MV-4-11 (cell line): Measurements from ENCODE around the gene MAP3K6.

Experiments used
- DNase-seq: peaks from one replicate; lab custom pipeline; 2025; lab: John Stamatoyannopoulos, UW

The MAP3K6 gene

DNA sequence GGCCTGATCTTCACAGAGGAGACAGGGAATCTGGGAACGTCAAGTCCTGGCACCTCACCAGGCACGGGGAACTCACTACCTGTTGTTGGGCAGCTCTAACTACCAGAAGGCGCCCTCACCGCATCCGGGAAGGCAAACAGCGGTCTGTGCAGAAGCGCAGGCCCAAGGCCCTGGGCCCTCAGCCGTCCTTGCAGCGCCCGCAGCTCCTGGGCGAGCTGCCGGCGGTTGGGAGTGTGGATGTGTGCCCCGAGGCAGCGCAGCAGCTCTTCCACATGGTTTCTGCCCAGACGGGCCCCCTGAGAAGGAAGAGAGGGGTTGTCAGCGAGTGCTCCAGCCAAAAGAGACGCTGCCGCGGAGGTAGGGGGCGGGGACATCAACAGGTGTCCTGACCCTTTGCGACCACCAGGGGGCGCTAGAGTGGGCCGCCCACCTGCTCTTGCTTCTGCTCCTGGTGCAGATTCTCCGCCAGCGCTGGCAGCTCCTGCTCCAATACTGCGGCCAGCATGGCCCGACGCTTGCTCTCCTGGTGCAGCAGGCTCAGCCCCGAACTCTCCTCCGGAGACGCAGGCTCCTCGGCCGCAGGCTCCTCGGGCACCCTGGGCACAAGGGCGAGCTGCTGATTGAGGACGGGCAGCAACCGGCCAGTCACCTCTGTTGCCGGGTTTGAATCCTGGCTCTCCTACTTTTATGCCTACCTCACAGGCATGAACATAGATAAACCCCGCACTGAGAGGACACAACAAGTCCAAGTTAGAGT lies 9.3 kb downstream of the MAP3K6 start:
- DNase-seq, result peak; percentile 33

DNA sequence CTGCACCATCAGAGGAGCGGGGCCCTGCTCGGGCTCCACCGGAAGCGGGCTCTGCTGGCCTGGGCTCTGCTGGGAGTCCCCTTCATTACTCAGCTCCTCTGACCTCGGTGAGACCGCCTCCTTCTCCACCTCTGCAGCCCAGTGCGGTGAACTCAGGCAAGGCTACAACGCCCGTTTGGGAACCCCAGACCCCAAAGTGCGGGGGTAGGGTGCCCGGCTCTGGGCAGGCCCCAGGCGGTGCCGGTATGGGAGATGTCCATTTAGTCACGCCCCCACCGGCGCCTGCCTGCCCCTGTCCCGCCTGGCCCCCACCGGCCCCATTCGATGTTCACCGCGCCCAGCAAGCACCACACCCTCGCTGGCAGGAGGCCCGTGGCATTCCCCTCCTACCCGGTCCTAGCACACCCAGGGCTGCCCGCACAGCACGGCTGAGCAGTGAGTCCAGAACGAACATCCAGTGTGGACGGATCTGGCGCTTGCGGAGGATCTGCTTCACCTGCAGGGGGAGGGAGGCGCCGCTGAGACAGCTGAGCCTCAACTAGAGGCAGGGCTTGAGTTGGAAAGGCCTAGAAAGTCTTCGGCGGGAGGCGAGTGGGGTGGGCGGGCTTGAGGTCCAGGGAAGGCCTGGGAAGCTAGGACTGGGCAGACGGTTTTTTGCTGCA lies 10.0 kb downstream of the MAP3K6 start:
- DNase-seq, result no peak

DNA sequence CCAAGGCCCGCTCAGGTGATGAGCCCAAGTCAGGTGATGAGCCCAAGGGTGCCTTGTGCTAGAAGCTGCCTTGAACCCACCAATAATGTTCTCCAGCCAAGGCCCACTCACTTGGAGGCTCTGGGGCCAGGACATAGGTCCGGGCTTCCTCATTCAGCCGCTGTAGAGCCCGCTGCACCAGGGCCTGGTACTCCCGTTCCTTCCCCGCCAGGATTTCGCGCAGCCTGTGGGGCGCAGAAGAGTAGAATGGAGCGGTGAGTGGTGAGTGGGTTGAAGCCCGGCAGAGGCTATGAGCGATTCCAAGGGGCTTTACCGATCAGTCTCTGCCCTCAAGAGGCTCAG lies 10.5 kb downstream of the MAP3K6 start:
- no peak for DNase-seq

DNA sequence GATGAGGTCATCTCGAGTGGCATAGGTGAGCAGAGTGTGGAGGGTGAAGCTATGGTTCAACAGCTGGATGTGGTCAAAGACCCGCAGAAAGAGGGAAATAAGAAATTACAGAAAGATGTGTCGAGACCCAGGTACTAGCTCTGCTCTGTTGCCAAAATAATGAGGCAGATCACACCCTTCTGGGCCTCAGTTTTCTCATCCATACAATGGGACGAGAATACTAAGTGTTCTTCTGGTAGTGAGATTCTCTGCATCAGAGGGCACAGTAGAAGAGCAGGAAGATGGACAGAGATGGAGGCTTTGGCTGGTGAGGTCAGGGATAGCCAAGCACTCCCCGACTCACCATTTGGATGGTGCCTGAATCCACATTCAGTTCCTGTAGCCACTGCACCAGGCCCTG lies 11.1 kb downstream of the MAP3K6 start:
- no peak for DNase-seq

DNA sequence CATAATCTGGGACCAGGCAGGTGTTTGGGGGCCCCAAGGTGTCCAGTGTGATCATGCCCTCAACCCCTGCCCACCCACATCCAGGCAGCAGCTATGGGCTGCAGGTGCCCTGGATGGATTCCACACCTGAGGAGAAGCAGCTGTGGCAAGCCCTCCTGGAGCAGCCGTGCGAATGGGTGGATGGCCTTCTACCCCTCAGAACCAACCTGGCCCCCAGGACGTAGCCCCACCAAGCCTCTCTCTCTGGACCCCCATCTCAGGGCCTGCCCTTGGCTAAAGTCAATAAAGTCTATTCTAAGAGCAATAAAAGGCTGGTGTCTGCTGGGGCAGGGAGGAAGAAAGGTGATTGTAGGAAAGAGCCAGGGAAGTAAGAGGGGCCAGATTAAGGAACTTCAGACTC lies 13.1 kb downstream of the MAP3K6 start:
- no peak for DNase-seq

DNA sequence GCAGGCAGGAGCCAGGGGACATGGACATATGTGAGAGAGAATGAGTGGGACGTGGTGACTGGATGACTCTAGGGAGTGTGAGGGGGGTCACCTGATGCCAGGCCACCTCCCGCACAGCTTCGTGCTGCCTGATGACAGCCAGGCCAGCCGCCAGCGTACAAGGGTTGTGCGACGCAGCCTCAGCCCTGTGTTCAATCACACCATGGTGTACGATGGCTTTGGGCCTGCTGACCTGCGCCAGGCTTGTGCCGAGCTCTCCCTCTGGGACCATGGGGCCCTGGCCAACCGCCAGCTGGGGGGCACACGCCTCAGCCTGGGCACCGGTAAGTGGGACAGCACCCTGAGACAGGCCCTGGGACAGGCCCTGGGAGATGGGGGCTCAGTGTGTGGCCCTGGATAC lies 13.6 kb downstream of the MAP3K6 start:
- DNase-seq, result no peak

DNA sequence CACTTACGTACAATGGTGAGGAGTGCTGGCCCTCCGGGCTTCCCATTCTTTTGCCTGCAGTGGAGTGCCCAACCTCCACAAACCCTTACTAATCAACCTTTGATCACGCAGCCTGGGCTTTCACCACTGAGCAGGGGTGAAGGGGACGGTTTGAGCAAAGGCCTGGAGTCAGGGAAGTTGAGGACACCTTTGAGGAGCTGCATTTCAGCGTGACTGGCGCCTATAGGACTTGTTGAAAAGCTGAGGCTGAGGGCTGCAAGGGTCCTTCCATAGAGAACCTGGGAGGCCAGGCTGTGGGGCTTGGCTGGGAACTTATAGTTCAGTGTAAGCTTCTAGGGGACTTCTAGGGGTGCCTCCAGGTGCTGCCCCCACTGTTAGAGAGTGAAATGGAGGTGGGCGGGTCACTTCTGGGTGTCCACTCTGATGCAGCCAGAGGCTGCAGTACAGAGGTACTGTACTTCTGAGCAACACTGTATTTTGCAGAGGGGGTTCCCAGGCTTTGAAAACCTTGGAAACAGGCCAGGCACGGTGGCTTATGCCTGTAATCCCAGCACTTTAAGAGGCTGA lies 15.1 kb downstream of the MAP3K6 start:
- no peak for DNase-seq

DNA sequence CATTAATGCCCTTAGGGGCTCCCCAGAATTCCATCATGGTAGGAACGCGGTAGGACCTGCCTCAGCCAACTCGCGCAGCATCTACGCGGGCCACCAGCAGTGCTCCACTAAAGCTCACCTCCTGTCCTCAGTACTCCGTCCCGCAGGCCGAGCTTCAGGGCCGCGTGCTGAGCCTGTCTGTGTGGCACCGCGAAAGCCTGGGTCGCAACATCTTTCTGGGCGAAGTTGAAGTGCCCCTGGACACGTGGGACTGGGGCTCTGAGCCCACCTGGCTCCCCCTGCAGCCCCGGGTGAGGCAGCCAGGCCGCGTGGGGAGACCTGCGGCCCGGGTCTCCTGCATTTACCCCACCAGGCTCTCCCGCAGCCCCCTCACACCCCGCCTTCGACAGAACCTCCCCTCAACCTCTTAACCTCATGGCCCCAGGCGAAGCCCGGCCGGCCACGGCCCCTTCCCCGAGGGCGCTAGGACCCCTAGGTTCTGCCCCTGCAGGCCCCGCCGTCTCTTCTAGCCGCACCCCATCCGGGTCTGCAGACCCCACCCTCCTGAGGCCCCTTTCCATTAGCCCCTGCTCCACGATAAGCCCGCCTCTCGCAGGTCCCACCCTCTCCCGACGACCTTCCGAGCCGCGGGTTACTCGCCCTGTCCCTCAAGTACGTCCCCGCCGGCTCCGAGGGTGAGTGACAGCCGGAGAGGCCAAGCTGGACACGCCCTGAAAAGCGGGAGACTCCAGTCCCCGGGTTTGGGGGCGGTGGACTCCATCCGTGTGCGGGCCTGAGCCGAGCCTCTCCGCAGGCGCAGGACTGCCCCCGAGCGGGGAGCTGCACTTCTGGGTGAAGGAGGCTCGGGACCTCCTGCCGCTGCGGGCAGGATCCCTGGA lies 15.9 kb downstream of the MAP3K6 start:
- DNase-seq, result no peak

DNA sequence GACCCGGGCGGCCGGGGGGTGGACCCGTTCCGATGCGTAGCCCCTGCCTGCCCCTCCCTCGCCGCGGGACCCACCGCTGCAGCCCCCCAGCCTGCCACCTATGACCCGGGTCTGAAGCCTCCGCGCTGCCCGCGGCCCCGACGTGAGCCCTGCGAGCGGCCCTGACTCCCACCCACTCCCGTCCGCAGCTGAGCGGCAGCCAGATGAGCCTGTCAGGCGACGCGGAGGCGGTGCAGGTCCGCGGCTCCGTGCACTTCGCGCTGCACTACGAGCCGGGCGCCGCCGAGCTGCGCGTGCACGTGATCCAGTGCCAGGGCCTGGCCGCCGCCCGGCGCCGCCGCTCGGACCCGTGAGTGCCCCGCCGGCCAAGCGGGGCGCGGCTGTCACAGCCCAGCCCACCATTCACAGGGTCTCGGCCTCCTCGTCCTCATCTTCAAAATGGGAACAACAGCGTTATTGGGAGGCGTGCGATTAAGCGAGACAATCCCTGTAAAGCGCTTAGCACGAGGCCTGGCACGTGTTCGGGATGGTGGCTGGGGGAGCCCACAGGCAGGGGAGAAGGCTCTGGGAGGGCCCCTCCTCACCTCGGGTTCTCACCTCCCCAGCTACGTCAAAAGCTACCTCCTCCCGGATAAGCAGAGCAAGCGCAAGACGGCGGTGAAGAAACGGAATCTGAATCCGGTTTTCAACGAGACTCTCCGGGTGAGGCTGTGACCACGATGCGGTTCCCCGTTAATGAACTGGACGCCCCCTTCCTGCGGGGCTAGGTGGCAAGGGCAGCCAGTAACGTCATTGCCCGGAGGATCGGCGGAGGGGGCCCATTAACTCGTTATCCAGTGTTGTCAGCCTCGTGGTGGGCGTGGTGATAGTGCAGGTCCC lies 16.7 kb downstream of the MAP3K6 start:
- peak; percentile 21 for DNase-seq

DNA sequence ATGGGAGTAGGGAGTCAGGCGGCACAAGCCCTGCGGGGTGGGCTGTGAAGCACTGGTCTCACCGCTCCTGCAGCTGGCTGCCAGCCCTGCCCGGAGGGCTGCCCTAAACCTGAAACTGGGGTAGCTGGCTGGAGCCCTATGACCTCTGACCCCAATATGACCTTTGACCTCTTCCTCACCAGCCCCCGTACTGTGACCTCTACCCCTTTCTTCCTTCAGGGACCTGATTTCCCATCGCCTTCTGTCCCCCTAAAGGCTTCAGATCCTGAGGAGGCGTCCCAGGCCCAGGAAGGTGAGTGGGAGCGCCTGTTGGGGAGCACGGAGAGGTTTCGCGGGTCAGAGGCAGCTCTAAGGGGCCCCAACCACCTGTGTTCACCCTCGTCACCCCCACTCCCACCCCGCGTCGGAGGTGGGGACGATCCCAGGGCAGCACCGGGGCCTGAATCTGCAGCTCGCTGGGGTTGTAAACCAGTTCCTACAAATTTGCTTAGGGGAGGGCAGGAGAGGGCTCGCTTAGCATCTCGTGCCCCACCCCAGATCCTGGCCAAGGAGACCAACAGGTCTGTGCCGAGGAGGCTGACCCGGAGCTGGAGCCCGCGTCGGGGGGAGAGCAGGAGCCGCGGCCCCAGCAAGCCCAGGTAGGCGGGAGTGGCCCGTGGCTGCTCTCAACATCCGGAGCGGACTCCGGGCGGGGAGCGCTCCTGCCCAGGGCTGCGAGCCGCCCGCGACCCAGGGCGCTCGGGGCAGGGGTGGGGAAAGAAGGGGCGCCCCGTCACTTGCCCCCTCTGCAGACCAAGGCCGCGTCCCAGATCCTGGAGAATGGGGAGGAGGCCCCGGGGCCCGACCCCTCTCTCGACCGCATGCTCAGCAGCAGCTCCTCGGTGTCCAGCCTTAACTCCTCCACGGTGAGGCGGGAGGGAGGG lies 17.6 kb downstream of the MAP3K6 start:
- DNase-seq, result no peak

DNA sequence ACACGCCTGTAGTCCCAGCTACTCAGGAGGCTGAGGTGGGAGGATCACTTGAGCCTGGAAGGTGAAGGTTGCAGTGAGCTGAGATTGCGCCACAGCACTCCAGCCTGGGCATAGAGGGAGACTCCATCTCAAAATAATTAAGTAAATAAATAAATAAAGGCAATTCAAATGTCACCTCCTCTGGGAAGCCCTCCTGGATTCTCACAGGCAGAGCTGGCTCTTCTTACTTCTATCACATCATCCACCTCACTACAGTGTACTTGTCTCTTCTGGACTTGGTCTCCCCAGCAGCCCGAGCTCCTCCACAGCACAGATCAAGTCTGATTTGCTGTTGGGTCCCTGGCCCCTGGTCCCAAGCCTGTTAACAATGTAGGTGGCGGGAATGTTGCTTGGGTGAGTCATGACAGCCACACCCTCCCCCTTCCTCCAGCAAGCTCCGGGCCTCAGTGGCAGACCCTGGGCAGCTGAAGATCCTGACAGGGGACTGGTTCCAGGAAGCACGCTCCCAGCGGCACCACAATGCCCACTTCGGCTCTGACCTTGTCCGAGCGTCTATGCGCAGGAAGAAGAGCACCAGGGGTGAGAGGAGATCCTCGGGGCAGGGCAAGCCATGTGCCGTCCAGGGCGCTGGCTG lies 19.7 kb downstream of the MAP3K6 start:
- no peak for DNase-seq

DNA sequence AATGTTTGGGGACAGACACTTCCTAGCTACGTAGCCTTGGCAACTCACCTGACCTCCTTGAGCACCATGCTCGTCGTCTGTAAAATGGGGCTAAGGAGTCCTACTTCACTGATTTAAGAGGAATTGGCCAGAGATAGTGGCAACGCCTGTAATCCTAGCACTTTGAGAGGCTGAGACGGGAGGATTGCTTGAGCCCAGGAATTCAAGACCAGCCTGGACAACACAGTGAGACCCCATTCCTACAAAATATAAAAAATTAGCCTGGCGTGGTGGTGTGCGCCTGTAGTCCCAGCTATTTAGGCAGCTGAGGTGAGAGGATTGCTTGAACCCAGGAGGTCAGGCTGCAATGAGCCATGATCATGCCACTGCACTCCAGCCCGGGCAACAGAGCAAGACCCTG lies 20.4 kb downstream of the MAP3K6 start:
- DNase-seq, result no peak

DNA sequence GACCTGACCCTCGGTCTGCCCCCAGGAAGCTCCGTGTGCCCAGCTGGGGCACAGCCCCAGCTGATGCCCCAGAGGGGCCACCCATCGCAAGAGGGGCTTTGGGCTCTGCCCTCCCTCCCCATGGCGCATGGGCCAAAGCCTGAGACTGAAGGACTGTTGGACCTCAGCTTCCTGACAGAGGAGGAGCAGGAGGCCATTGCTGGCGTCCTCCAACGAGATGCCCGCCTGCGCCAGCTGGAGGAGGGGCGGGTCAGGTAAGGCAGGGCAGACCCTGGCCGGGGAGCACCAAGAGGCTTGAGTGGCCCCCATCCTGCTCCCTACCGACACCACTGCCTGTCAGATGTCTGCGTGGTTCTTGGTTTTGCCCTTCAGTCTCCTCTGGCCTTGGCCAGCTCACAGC lies 21.5 kb downstream of the MAP3K6 start:
- no peak for DNase-seq

DNA sequence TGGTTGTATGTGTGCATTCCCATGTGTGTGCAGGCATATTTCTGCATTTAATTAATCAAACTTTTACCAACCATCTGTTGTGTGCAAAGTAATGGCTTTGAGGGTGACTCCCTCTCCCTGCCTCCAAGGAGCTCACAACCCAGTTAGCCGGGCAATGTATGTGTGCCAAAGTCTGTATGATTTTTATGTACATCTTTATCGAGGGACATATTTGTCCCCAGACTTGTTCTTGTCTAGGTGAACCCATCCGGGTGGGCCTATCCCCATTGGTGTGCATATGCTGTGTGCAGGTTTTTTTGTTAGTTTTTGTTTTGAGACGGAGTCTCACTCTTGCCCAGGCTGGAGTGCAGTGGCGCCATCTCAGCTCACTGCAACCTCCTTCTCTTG lies 23.1 kb downstream of the MAP3K6 start:
- DNase-seq, result no peak

DNA sequence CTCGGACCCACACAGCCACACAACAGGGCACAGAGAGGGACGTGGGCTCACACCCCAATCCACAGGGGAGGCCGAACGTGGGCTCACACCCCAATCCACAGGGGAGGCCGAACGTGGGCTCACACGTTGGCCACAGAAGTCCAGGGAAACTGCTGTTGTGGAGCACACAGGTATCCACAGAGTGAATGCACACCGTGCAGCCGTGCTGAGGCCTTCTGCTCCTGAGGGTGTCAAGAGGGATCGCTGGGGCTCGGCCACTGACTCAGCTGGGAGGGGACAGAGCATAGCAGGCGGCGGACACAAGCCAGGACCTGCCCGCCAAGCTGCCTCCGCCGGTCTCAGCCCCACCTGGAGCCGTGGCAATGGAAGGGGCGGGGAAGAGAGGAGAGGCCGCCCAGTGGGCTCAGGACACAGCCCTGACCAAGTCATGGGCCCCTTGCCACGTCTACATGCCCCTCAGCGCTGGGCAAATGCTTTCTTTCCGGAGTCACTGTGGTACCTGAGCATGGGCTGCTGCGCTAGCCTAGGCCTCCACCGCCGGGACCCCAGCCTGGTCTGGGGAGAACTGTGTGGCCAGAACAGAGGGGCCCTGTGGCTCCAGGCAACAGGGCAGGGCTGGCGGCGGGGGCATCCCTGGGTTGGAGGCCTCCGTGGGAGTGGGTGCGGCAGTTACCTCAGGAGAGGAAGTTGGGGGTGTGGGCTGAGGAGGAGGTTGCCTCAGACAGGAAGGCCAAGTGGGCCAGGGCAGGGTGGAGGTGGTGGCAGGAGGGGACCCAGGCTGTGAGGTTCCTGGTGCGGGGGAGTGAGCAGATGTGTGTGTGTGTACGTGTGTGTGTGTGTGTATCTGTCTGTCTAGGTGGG lies 23.8 kb downstream of the MAP3K6 start:
- DNase-seq, result peak; percentile 71

DNA sequence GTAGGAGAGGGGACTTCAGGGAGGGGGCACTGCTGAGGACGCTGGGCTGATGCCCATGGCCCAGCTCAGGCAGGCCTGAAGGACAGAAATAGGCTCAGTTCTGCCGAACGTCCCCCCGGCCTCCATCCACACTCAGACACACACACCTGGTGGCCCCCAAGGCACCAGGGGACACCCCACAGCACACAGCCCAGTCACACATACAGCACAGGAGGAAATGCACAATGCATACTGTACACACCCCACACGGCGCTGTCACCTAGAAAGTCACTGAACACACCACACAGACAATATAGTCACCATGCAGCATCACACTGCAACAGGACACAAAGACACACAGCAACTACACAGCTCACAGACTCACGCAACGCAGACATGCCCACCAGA lies 24.4 kb downstream of the MAP3K6 start:
- DNase-seq, result no peak

DNA sequence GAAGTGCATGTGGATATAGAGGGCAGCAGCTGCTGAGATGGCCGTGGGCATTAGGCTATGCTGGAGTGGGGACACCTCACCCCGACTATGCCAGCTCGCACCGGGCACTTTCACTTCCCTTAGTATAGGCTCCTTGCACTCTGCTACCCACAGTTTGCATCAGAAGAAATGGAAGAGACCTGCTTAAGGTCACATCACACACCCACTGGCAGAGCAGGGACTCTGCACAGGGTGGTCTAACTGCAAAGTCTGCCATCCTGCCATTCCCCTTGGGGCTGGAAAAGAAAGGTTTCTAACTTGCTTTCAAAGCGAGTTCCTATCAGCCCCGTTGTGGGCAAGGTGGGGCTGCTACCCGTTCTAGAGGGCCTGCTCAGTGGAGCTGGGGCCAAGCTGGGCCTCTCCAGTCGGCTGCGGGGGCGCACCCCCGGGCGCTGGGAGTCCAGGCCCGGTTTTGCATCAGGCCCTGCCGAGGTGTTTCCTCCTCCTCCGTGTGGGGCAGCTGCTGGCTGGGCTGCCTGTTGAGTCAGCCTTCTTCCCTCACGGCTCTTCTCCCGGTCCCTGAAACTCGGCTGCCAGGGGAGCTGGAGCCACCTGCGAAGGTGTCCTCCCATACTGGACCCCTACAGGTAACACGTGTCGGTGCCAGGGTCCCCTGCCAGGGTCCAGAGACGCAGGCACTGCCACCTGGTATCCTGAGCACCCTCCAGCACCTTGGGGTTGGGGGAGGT lies 25.1 kb downstream of the MAP3K6 start, which contains the start of gene SYTL1:
SYTL1 (plus strand) TSS at position 498 of the 728 bp plus-strand sequence. CDS start 3,313 bp downstream, outside the sequence.
- DNase-seq, result peak; percentile 74

DNA sequence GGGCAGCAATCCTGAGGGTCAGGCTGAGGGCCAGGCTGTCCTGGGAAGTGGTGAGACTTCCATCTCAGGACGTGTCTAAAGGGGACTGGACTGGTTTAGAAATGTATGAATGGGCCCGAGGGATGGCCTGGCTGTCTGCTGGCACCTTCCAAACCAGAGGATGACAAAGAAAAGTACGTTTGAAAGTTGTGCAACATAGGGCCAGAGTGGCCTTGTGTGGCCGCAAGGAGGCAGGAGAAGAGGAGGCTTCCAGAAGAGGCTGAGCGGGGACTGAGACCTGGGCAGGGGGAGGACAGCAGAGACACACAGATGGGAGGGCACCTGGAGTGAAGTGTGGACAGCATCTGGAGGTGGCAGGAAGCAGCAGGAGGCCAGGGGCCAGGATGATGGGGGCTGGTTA lies 27.5 kb downstream of the MAP3K6 start:
- peak; percentile 48 for DNase-seq
